ENCODE measurements around the gene PRR5L. TPM values are rescaled to one million over a fixed set of nuclear protein-coding genes. Genes with fewer than 3 reads are reported as not detected.

The PRR5L gene
- total and polyA plus RNA-seq, 2 experiments from 2014 or later = 3.1 to 8.9 TPM

DNA sequence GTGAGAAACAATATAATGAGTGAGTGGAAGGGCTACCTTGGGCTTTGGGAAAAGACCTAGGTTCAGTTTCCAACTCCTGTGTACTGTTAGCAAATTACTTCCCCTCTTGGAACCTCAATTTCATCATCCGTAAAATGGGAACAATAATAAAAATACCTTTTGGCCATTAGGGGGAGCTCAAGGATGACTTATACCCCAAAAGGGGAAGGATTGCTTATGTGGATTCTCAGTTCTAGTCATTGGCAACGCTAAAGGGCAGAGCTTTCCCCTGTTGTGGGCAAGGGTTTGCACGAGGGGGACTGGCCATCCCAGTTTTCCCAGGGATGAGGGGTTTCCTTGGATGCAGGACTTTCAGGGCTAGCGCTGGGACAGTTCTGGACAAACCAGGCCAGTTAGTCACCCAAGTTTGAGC is 3.8 kb upstream of the PRR5L start:
- no peaks in the 10 kb centered on the region for H3K9me2 ChIP-seq (ENCODE audit: insufficient read depth)
- H3K4me3 ChIP-seq = no peak overlapping the region
- Mint-ChIP-seq H3K27ac (no peak overlapping the region), H3K4me3 (no peak overlapping the region), H3K9me3 (no peaks in the 10 kb centered on the region), H3K27me3 (ENCODE audit: insufficient read depth, low read depth, poor library complexity) (peaks cover 17% of the 10 kb centered on the region), H3K4me1 (peaks cover 5% of the 10 kb centered on the region; the same call in 2 of the 3 replicates), H3K36me3 (ENCODE audit: low read depth) (no peaks in the 10 kb centered on the region)
- H4K20me1 ChIP-seq (replicated peaks; ENCODE audit: insufficient read depth) = no peaks in the 10 kb centered on the region
- no peak overlapping the region for H3K27ac ChIP-seq (ENCODE audit: low read depth)
- no peaks in the 10 kb centered on the region for H3F3A ChIP-seq (replicated peaks; ENCODE audit: low read depth)
- TF ChIP-seq, protein P1, sequence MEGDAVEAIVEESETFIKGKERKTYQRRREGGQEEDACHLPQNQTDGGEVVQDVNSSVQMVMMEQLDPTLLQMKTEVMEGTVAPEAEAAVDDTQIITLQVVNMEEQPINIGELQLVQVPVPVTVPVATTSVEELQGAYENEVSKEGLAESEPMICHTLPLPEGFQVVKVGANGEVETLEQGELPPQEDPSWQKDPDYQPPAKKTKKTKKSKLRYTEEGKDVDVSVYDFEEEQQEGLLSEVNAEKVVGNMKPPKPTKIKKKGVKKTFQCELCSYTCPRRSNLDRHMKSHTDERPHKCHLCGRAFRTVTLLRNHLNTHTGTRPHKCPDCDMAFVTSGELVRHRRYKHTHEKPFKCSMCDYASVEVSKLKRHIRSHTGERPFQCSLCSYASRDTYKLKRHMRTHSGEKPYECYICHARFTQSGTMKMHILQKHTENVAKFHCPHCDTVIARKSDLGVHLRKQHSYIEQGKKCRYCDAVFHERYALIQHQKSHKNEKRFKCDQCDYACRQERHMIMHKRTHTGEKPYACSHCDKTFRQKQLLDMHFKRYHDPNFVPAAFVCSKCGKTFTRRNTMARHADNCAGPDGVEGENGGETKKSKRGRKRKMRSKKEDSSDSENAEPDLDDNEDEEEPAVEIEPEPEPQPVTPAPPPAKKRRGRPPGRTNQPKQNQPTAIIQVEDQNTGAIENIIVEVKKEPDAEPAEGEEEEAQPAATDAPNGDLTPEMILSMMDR (conservative IDR thresholded peaks at IDR 0.05; ENCODE audit: low read depth in 2 of 2) = peak; percentile 77 to 90
- TF ChIP-seq EZH2phosphoT487 (IDR thresholded peaks at IDR 0.05; ENCODE audit: unreplicated experiment) = no peak
- no peak for TF ChIP-seq EZH2 (IDR thresholded peaks at IDR 0.05; ENCODE audit: low read depth, unreplicated experiment)
- TF ChIP-seq JUNB (IDR thresholded peaks at IDR 0.05; ENCODE audit: unreplicated experiment) = no peak
- TF ChIP-seq, protein P2, sequence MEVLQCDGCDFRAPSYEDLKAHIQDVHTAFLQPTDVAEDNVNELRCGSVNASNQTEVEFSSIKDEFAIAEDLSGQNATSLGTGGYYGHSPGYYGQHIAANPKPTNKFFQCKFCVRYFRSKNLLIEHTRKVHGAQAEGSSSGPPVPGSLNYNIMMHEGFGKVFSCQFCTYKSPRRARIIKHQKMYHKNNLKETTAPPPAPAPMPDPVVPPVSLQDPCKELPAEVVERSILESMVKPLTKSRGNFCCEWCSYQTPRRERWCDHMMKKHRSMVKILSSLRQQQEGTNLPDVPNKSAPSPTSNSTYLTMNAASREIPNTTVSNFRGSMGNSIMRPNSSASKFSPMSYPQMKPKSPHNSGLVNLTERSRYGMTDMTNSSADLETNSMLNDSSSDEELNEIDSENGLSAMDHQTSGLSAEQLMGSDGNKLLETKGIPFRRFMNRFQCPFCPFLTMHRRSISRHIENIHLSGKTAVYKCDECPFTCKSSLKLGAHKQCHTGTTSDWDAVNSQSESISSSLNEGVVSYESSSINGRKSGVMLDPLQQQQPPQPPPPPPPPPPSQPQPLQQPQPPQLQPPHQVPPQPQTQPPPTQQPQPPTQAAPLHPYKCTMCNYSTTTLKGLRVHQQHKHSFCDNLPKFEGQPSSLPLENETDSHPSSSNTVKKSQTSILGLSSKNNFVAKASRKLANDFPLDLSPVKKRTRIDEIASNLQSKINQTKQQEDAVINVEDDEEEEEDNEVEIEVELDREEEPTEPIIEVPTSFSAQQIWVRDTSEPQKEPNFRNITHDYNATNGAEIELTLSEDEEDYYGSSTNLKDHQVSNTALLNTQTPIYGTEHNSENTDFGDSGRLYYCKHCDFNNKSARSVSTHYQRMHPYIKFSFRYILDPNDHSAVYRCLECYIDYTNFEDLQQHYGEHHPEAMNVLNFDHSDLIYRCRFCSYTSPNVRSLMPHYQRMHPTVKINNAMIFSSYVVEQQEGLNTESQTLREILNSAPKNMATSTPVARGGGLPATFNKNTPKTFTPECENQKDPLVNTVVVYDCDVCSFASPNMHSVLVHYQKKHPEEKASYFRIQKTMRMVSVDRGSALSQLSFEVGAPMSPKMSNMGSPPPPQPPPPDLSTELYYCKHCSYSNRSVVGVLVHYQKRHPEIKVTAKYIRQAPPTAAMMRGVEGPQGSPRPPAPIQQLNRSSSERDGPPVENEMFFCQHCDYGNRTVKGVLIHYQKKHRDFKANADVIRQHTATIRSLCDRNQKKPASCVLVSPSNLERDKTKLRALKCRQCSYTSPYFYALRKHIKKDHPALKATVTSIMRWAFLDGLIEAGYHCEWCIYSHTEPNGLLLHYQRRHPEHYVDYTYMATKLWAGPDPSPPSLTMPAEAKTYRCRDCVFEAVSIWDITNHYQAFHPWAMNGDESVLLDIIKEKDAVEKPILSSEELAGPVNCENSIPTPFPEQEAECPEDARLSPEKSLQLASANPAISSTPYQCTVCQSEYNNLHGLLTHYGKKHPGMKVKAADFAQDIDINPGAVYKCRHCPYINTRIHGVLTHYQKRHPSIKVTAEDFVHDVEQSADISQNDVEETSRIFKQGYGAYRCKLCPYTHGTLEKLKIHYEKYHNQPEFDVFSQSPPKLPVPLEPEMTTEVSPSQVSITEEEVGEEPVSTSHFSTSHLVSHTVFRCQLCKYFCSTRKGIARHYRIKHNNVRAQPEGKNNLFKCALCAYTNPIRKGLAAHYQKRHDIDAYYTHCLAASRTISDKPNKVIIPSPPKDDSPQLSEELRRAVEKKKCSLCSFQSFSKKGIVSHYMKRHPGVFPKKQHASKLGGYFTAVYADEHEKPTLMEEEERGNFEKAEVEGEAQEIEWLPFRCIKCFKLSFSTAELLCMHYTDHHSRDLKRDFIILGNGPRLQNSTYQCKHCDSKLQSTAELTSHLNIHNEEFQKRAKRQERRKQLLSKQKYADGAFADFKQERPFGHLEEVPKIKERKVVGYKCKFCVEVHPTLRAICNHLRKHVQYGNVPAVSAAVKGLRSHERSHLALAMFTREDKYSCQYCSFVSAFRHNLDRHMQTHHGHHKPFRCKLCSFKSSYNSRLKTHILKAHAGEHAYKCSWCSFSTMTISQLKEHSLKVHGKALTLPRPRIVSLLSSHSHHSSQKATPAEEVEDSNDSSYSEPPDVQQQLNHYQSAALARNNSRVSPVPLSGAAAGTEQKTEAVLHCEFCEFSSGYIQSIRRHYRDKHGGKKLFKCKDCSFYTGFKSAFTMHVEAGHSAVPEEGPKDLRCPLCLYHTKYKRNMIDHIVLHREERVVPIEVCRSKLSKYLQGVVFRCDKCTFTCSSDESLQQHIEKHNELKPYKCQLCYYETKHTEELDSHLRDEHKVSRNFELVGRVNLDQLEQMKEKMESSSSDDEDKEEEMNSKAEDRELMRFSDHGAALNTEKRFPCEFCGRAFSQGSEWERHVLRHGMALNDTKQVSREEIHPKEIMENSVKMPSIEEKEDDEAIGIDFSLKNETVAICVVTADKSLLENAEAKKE (CRISPR knock-in tag; IDR thresholded peaks at IDR 0.05) = no peak
- TF ChIP-seq, protein P3, sequence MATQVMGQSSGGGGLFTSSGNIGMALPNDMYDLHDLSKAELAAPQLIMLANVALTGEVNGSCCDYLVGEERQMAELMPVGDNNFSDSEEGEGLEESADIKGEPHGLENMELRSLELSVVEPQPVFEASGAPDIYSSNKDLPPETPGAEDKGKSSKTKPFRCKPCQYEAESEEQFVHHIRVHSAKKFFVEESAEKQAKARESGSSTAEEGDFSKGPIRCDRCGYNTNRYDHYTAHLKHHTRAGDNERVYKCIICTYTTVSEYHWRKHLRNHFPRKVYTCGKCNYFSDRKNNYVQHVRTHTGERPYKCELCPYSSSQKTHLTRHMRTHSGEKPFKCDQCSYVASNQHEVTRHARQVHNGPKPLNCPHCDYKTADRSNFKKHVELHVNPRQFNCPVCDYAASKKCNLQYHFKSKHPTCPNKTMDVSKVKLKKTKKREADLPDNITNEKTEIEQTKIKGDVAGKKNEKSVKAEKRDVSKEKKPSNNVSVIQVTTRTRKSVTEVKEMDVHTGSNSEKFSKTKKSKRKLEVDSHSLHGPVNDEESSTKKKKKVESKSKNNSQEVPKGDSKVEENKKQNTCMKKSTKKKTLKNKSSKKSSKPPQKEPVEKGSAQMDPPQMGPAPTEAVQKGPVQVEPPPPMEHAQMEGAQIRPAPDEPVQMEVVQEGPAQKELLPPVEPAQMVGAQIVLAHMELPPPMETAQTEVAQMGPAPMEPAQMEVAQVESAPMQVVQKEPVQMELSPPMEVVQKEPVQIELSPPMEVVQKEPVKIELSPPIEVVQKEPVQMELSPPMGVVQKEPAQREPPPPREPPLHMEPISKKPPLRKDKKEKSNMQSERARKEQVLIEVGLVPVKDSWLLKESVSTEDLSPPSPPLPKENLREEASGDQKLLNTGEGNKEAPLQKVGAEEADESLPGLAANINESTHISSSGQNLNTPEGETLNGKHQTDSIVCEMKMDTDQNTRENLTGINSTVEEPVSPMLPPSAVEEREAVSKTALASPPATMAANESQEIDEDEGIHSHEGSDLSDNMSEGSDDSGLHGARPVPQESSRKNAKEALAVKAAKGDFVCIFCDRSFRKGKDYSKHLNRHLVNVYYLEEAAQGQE (IDR thresholded peaks at IDR 0.05; ENCODE audit: unreplicated experiment) = no peak
- H2AFZ ChIP-seq = no peak overlapping the region
- H3K27me3 ChIP-seq (ENCODE audit: insufficient read depth) = peaks cover 17% of the 10 kb centered on the region
- no peak overlapping the region for H3K4me2 ChIP-seq
- H3K79me2 ChIP-seq (replicated peaks; ENCODE audit: insufficient read depth) = no peaks in the 10 kb centered on the region
- H3K4me1 ChIP-seq (ENCODE audit: insufficient read depth) = no peaks in the 10 kb centered on the region
- peak; percentile 81 for DNase-seq (ENCODE audit: low spot score)
- peak; percentile 44 for ATAC-seq
- H3K36me3 ChIP-seq (ENCODE audit: insufficient read depth) = no peaks in the 10 kb centered on the region

Measured in GM23338 (cell line).